Neuronal stem cell (in vitro differentiated cells): ENCODE data around the gene LYRM4.

Experiments
- DNase-seq: peaks from one replicate; pipeline ENCODE4 v3.0.0-alpha.2; 2013; ENCODE audit warnings: low spot score
- H2AFZ ChIP-seq: one replicate; pipeline ENCODE4 v1.6.1; 2013; ENCODE audit warnings: mild to moderate bottlenecking, low read length, inconsistent platforms
- H2AK5ac ChIP-seq: 2 replicates; pipeline ENCODE4 v1.6.1; 2013; ENCODE audit warnings: low read depth, mild to moderate bottlenecking, inconsistent platforms, low read length, moderate library complexity, mixed read lengths
- H2BK120ac ChIP-seq: 2 replicates; pipeline ENCODE4 v1.6.1; 2013; ENCODE audit warnings: low read depth, mild to moderate bottlenecking, inconsistent platforms, low read length, moderate library complexity, mixed read lengths
- H2BK12ac ChIP-seq: one replicate; pipeline ENCODE4 v1.6.1; 2013; ENCODE audit warnings: low read length, inconsistent platforms
- H2BK15ac ChIP-seq: 2 replicates; pipeline ENCODE4 v1.6.1; 2013; ENCODE audit warnings: mild to moderate bottlenecking, low read length, inconsistent platforms, mixed read lengths
- H2BK5ac ChIP-seq: one replicate; pipeline ENCODE4 v1.6.1; 2013; ENCODE audit warnings: inconsistent platforms, mild to moderate bottlenecking, low read length, moderate library complexity
- H3K14ac ChIP-seq: one replicate; pipeline ENCODE4 v1.6.1; 2013; ENCODE audit warnings: low read length, inconsistent platforms
- H3K18ac ChIP-seq: 2 replicates; pipeline ENCODE4 v1.6.1; 2013; ENCODE audit warnings: low read length, inconsistent platforms
- H3K23ac ChIP-seq: 2 replicates; pipeline ENCODE4 v1.6.1; 2013; ENCODE audit warnings: low read depth, mild to moderate bottlenecking, mixed read lengths, low read length, inconsistent platforms; ENCODE audit not compliant: poor library complexity
- H3K27ac ChIP-seq: replicated peaks from 3 replicates; pipeline ENCODE4 v1.5.1; 2013; ENCODE audit warnings: low read length, inconsistent platforms
- H3K27me3 ChIP-seq, 3 experiments: 2 replicates each; pipeline ENCODE4 v1.6.1; 2013; ENCODE audit warnings: low read length in 3 of 3, mild to moderate bottlenecking in 2 of 3, inconsistent platforms in 1 of 3, low read depth in 1 of 3, mixed read lengths in 1 of 3, moderate library complexity in 1 of 3; ENCODE audit not compliant: control insufficient read depth in 3 of 3, insufficient read depth in 3 of 3
- H3K36me3 ChIP-seq, 2 donors: replicated peaks in 1 of 2; 2 replicates each; pipeline ENCODE4 v1.6.1; 2013; ENCODE audit warnings: low read length in 2 of 2; ENCODE audit not compliant: control insufficient read depth in 2 of 2, insufficient read depth in 2 of 2
- H3K4ac ChIP-seq: 2 replicates; pipeline ENCODE4 v1.6.1; 2013; ENCODE audit warnings: inconsistent platforms, mild to moderate bottlenecking, low read length, moderate library complexity
- H3K4me1 ChIP-seq, 2 donors: 1 replicate in 1 of 2; 2 replicates in 1 of 2; pipeline ENCODE4 v1.6.1; 2013; ENCODE audit warnings: low read length in 2 of 2, low read depth in 1 of 2; ENCODE audit not compliant: control insufficient read depth in 2 of 2, insufficient read depth in 1 of 2
- H3K4me2 ChIP-seq: one replicate; pipeline ENCODE4 v1.6.1; 2013; ENCODE audit warnings: mild to moderate bottlenecking, low read length, inconsistent platforms; ENCODE audit not compliant: insufficient read depth, poor library complexity, severe bottlenecking
- H3K4me3 ChIP-seq, 2 donors: 2 replicates each; pipeline ENCODE4 v1.5.1; 2013; ENCODE audit warnings: low read length in 2 of 2, mild to moderate bottlenecking in 2 of 2, inconsistent platforms in 1 of 2, moderate library complexity in 1 of 2
- H3K79me1 ChIP-seq: one replicate; pipeline ENCODE4 v1.6.1; 2013; ENCODE audit warnings: low read depth, mild to moderate bottlenecking, inconsistent platforms, low read length, moderate library complexity
- H3K9ac ChIP-seq: one replicate; pipeline ENCODE4 v1.6.1; 2013; ENCODE audit warnings: mild to moderate bottlenecking, low read depth, low read length, inconsistent platforms; ENCODE audit not compliant: poor library complexity
- H3K9me3 ChIP-seq, 2 donors: replicated peaks in 1 of 2; 2 replicates each; pipeline versions ENCODE3 to v1.6.1; 2013; ENCODE audit warnings: low read length in 2 of 2, mild to moderate bottlenecking in 2 of 2, inconsistent platforms in 1 of 2, low read depth in 1 of 2, mixed read lengths in 1 of 2, moderate library complexity in 1 of 2; ENCODE audit not compliant: control insufficient read depth in 2 of 2, insufficient read depth in 1 of 2
- H4K8ac ChIP-seq: one replicate; pipeline ENCODE4 v1.6.1; 2013; ENCODE audit warnings: low read depth, mild to moderate bottlenecking, inconsistent platforms, low read length, moderate library complexity
- H4K91ac ChIP-seq: one replicate; pipeline ENCODE4 v1.6.1; 2013; ENCODE audit warnings: low read length, low read depth, mild to moderate bottlenecking, inconsistent platforms; ENCODE audit not compliant: poor library complexity
- WGBS, 2 donors: extraction: QIAGEN DNeasy Blood & Tissue Kit; methylation state at CpG; one replicate each; pipeline ENCODE4 v1.1.7; 2013; ENCODE audit warnings: missing lambda C conversion rate in 2 of 2, mixed read lengths in 1 of 2; ENCODE audit not compliant: insufficient read length in 2 of 2, insufficient replicate concordance in 1 of 2; ENCODE audit errors: extremely low coverage in 2 of 2; 5-methylcytosine and 5-hydroxymethylcytosine counted together

LYRM4 gene

GRCh38 chr6:5280920-5281319 lies 20.2 kb upstream of the LYRM4 start:
- H3K36me3 ChIP-seq = no peaks in the 10 kb centered on the region
- no peaks in the 10 kb centered on the region for H3K9me3 ChIP-seq
- no peaks in the 10 kb centered on the region for H3K79me1 ChIP-seq
- WGBS, 2 donors = no CpG with 5 or more reads among the region's 2 CpGs
- H2BK5ac ChIP-seq = no peak overlapping the region
- H3K18ac ChIP-seq = no peak overlapping the region
- DNase-seq = no peak
- peaks cover 2 to 11% of the 10 kb centered on the region in 2 donors for H3K4me1 ChIP-seq
- H3K27me3 ChIP-seq = no peaks in the 10 kb centered on the region
- no peak overlapping the region for H3K14ac ChIP-seq
- no peak overlapping the region for H4K8ac ChIP-seq
- no peak overlapping the region for H2BK15ac ChIP-seq
- H2AK5ac ChIP-seq = no peak overlapping the region
- H3K23ac ChIP-seq = no peak overlapping the region
- H2BK12ac ChIP-seq = no peak overlapping the region
- H3K9ac ChIP-seq = no peak overlapping the region
- H2BK120ac ChIP-seq = no peak overlapping the region
- H2AFZ ChIP-seq = no peak overlapping the region
- H3K4ac ChIP-seq = no peak overlapping the region
- H4K91ac ChIP-seq = no peak overlapping the region
- no peak overlapping the region for H3K4me3 ChIP-seq
- no peak overlapping the region for H3K27ac ChIP-seq
- no peak overlapping the region for H3K4me2 ChIP-seq

- WGBS, 2 donors = no CpG with 5 or more reads among the region's 2 CpGs
Measured at GRCh38 chr6:5279891-5280338, 19.2 kb upstream of the LYRM4 start.

GRCh38 chr6:5278565-5279120 lies 17.9 kb upstream of the LYRM4 start:
- no peak overlapping the region for H3K4ac ChIP-seq
- no peak overlapping the region for H3K18ac ChIP-seq
- H4K91ac ChIP-seq = no peak overlapping the region
- H3K27ac ChIP-seq = no peak overlapping the region
- no peak overlapping the region for H3K4me2 ChIP-seq
- H3K27me3 ChIP-seq = no peaks in the 10 kb centered on the region
- H3K23ac ChIP-seq = no peak overlapping the region
- peaks cover 2 to 11% of the 10 kb centered on the region in 2 donors for H3K4me1 ChIP-seq
- H4K8ac ChIP-seq = no peak overlapping the region
- H2BK5ac ChIP-seq = no peak overlapping the region
- DNase-seq = no peak
- H3K14ac ChIP-seq = no peak overlapping the region
- H3K9ac ChIP-seq = no peak overlapping the region
- no peak overlapping the region for H3K4me3 ChIP-seq
- H2AFZ ChIP-seq = no peak overlapping the region
- WGBS, 2 donors = no CpG with 5 or more reads among the region's 3 CpGs
- H3K36me3 ChIP-seq = no peaks in the 10 kb centered on the region
- no peak overlapping the region for H2BK15ac ChIP-seq
- no peak overlapping the region for H2AK5ac ChIP-seq
- no peak overlapping the region for H2BK12ac ChIP-seq
- H3K9me3 ChIP-seq = no peaks in the 10 kb centered on the region
- H2BK120ac ChIP-seq = no peak overlapping the region
- no peaks in the 10 kb centered on the region for H3K79me1 ChIP-seq

More at GRCh38 chr6:5279891-5280338, 19.2 kb upstream of the LYRM4 start:
- no peak overlapping the region for H2BK120ac ChIP-seq
- no peaks in the 10 kb centered on the region for H3K27me3 ChIP-seq
- no peak for DNase-seq
- no peak overlapping the region for H2BK15ac ChIP-seq
- H2AK5ac ChIP-seq = no peak overlapping the region
- H2BK5ac ChIP-seq = no peak overlapping the region
- H3K27ac ChIP-seq = no peak overlapping the region
- no peak overlapping the region for H3K4ac ChIP-seq
- H3K79me1 ChIP-seq = no peaks in the 10 kb centered on the region
- no peak overlapping the region for H3K4me2 ChIP-seq
- no peak overlapping the region for H3K23ac ChIP-seq
- no peak overlapping the region for H3K18ac ChIP-seq
- H3K4me3 ChIP-seq = no peak overlapping the region
- H4K8ac ChIP-seq = no peak overlapping the region
- H3K14ac ChIP-seq = no peak overlapping the region
- H3K4me1 ChIP-seq = peaks cover 2 to 11% of the 10 kb centered on the region in 2 donors
- H2AFZ ChIP-seq = no peak overlapping the region
- no peaks in the 10 kb centered on the region for H3K36me3 ChIP-seq
- no peak overlapping the region for H4K91ac ChIP-seq
- H2BK12ac ChIP-seq = no peak overlapping the region
- H3K9me3 ChIP-seq = no peaks in the 10 kb centered on the region
- H3K9ac ChIP-seq = no peak overlapping the region

GRCh38 chr6:5278047-5278446 lies 17.3 kb upstream of the LYRM4 start:
- Histone ChIP-seq H2AK5ac (no peak overlapping the region), H4K8ac (no peak overlapping the region), H2AFZ (no peak overlapping the region), H3K4me2 (no peak overlapping the region), H3K4ac (no peak overlapping the region), H2BK12ac (no peak overlapping the region), H3K14ac (no peak overlapping the region), H2BK15ac (no peak overlapping the region), H3K79me1 (no peaks in the 10 kb centered on the region), H3K9ac (no peak overlapping the region), H3K36me3 (no peaks in the 10 kb centered on the region), H3K27me3 (no peaks in the 10 kb centered on the region), H2BK120ac (no peak overlapping the region), H3K23ac (no peak overlapping the region), H4K91ac (no peak overlapping the region), H2BK5ac (no peak overlapping the region), H3K27ac (no peak overlapping the region), H3K4me1 (peaks cover 2 to 11% of the 10 kb centered on the region in 2 donors), H3K4me3 (no peak overlapping the region), H3K9me3 (no peaks in the 10 kb centered on the region), H3K18ac (no peak overlapping the region)
- no CpG with 5 or more reads among the region's 5 CpGs for WGBS, 2 donors
- DNase-seq = no peak
